HEK293 (cell line): ENCODE data around the gene NAV1.

Experiments
- BCL6B ChIP-seq: fragments of 450-650 bp; formaldehyde crosslinking; IDR thresholded peaks from 2 replicates; pipeline ENCODE4 v1.5.1; 2017; ENCODE audit warnings: missing biosample characterization, missing genetic modification characterization
- FEZF1 ChIP-seq: fragments of 450-650 bp; formaldehyde crosslinking; IDR thresholded peaks from 2 replicates; pipeline ENCODE4 v1.5.1; 2016; ENCODE audit warnings: missing biosample characterization, missing genetic modification characterization
- HOXA7 ChIP-seq: sonication (generic); formaldehyde crosslinking; IDR thresholded peaks from 2 replicates; pipeline ENCODE4 v1.8.1; 2022; ENCODE audit warnings: missing genetic modification reagents, borderline replicate concordance
- HOXD13 ChIP-seq: sonication (generic); formaldehyde crosslinking; IDR thresholded peaks from 2 replicates; pipeline ENCODE4 v1.8.0; 2022; ENCODE audit warnings: missing genetic modification reagents, borderline replicate concordance
- KLF7 ChIP-seq: fragments of 450-650 bp; formaldehyde crosslinking; IDR thresholded peaks from 2 replicates; pipeline ENCODE4 v1.5.1; 2016; ENCODE audit warnings: missing biosample characterization, missing genetic modification characterization, borderline replicate concordance
- OSR2 ChIP-seq: fragments of 450-650 bp; formaldehyde crosslinking; IDR thresholded peaks from 2 replicates; pipeline ENCODE4 v1.5.1; 2016; ENCODE audit warnings: missing biosample characterization, missing genetic modification characterization
- OVOL3 ChIP-seq: fragments of 450-650 bp; formaldehyde crosslinking; IDR thresholded peaks from 2 replicates; pipeline ENCODE4 v1.5.1; 2016; ENCODE audit warnings: missing biosample characterization, missing genetic modification characterization
- SP7 ChIP-seq: fragments of 450-650 bp; formaldehyde crosslinking; IDR thresholded peaks from 2 replicates; pipeline ENCODE4 v1.5.1; 2016; ENCODE audit warnings: missing biosample characterization, missing genetic modification characterization
- ZBTB17 ChIP-seq: fragments of 450-650 bp; formaldehyde crosslinking; IDR thresholded peaks from 2 replicates; pipeline ENCODE4 v1.5.1; 2016; ENCODE audit warnings: missing biosample characterization, missing genetic modification characterization
- ZFHX2 ChIP-seq: fragments of 450-650 bp; formaldehyde crosslinking; conservative IDR thresholded peaks from 2 replicates; pipeline ENCODE4 v1.5.1; 2016; ENCODE audit warnings: missing biosample characterization, missing genetic modification characterization
- ZNF10 ChIP-seq: fragments of 450-650 bp; formaldehyde crosslinking; IDR thresholded peaks from 2 replicates; pipeline ENCODE4 v1.5.1; 2017; ENCODE audit warnings: missing biosample characterization, missing genetic modification characterization
- ZNF132 ChIP-seq: fragments of 450-650 bp; formaldehyde crosslinking; IDR thresholded peaks from 2 replicates; pipeline ENCODE4 v1.5.1; 2017; ENCODE audit warnings: missing biosample characterization, missing genetic modification characterization, borderline replicate concordance
- ZNF184 ChIP-seq: fragments of 450-650 bp; IDR thresholded peaks from 2 replicates; pipeline ENCODE4 v1.5.1; 2018; ENCODE audit warnings: missing biosample characterization, mild to moderate bottlenecking, missing genetic modification characterization
- ZNF223 ChIP-seq: fragments of 450-650 bp; formaldehyde crosslinking; IDR thresholded peaks from 2 replicates; pipeline ENCODE4 v1.5.1; 2016; ENCODE audit warnings: missing biosample characterization, missing genetic modification characterization
- ZNF24 ChIP-seq: fragments of 450-650 bp; formaldehyde crosslinking; IDR thresholded peaks from 2 replicates; pipeline ENCODE4 v1.5.1; 2016; ENCODE audit warnings: missing biosample characterization, missing genetic modification characterization
- ZNF26 ChIP-seq: fragments of 450-650 bp; formaldehyde crosslinking; IDR thresholded peaks from 2 replicates; pipeline ENCODE4 v1.5.1; 2016; ENCODE audit warnings: missing biosample characterization, missing genetic modification characterization
- ZNF354C ChIP-seq: fragments of 450-650 bp; formaldehyde crosslinking; IDR thresholded peaks from 2 replicates; pipeline ENCODE4 v1.5.1; 2016; ENCODE audit warnings: missing biosample characterization, missing genetic modification characterization, low read depth, borderline replicate concordance
- ZNF366 ChIP-seq: fragments of 450-650 bp; formaldehyde crosslinking; conservative IDR thresholded peaks from 2 replicates; pipeline ENCODE4 v1.5.1; 2016; ENCODE audit warnings: missing biosample characterization, missing genetic modification characterization
- ZNF37A ChIP-seq: fragments of 450-650 bp; IDR thresholded peaks from 2 replicates; pipeline ENCODE4 v1.5.1; 2018; ENCODE audit warnings: missing biosample characterization, missing genetic modification characterization
- ZNF513 ChIP-seq: fragments of 450-650 bp; IDR thresholded peaks from 2 replicates; pipeline ENCODE4 v1.5.1; 2018; ENCODE audit warnings: missing biosample characterization, missing genetic modification characterization
- ZNF558 ChIP-seq: fragments of 450-650 bp; formaldehyde crosslinking; IDR thresholded peaks from 2 replicates; pipeline ENCODE4 v1.5.1; 2016; ENCODE audit warnings: missing biosample characterization, missing genetic modification characterization
- ZNF560 ChIP-seq: fragments of 450-650 bp; formaldehyde crosslinking; IDR thresholded peaks from 2 replicates; pipeline ENCODE4 v1.5.1; 2017; ENCODE audit warnings: missing biosample characterization, missing genetic modification characterization, borderline replicate concordance
- ZNF629 ChIP-seq: fragments of 450-650 bp; formaldehyde crosslinking; IDR thresholded peaks from 2 replicates; pipeline ENCODE4 v1.5.1; 2017; ENCODE audit warnings: missing biosample characterization, missing genetic modification characterization
- ZNF701 ChIP-seq: fragments of 450-650 bp; formaldehyde crosslinking; IDR thresholded peaks from 2 replicates; pipeline ENCODE4 v1.5.1; 2016; ENCODE audit warnings: missing biosample characterization, missing genetic modification characterization
- ZNF843 ChIP-seq: fragments of 450-650 bp; formaldehyde crosslinking; IDR thresholded peaks from 2 replicates; pipeline ENCODE4 v1.5.1; 2016; ENCODE audit warnings: missing biosample characterization, missing genetic modification characterization
- ZSCAN18 ChIP-seq: fragments of 450-650 bp; formaldehyde crosslinking; IDR thresholded peaks from 2 replicates; pipeline ENCODE4 v1.5.1; 2016; ENCODE audit warnings: missing biosample characterization, missing genetic modification characterization
- ZSCAN23 ChIP-seq: fragments of 450-650 bp; formaldehyde crosslinking; IDR thresholded peaks from 2 replicates; pipeline ENCODE4 v1.5.1; 2016; ENCODE audit warnings: missing biosample characterization, missing genetic modification characterization
- TF ChIP-seq, protein P1 (sequence below): fragments of 450-650 bp; formaldehyde crosslinking; IDR thresholded peaks from 2 replicates; pipeline ENCODE4 v1.5.1; 2016; ENCODE audit warnings: missing biosample characterization, missing genetic modification characterization, borderline replicate concordance
- TF ChIP-seq, protein P2 (sequence below): fragments of 450-650 bp; formaldehyde crosslinking; IDR thresholded peaks from 2 replicates; pipeline ENCODE4 v1.5.1; 2017; ENCODE audit warnings: missing biosample characterization, missing genetic modification characterization

NAV1 gene

GRCh38 chr1:201554789-201555592 lies 16.1 kb downstream of the NAV1 start (continued):
- peak; percentile 59; the same call in 1 of the 2 replicates for TF ChIP-seq ZNF10 (tag by site-specific recombination)
- TF ChIP-seq ZSCAN18, result 0 out of 2 replicates have a peak, but pooled peaks have one; percentile 37
- TF ChIP-seq ZNF843 (tag by site-specific recombination), result peak; percentile 48; the same call in 1 of the 2 replicates
- no peak for TF ChIP-seq ZNF132 (tag by site-specific recombination)
- no peak for TF ChIP-seq ZNF701 (tag by site-specific recombination)
- 0 out of 2 replicates have a peak, but pooled peaks have one; percentile 61 for TF ChIP-seq ZSCAN23 (tag by site-specific recombination)
- TF ChIP-seq, protein P1, sequence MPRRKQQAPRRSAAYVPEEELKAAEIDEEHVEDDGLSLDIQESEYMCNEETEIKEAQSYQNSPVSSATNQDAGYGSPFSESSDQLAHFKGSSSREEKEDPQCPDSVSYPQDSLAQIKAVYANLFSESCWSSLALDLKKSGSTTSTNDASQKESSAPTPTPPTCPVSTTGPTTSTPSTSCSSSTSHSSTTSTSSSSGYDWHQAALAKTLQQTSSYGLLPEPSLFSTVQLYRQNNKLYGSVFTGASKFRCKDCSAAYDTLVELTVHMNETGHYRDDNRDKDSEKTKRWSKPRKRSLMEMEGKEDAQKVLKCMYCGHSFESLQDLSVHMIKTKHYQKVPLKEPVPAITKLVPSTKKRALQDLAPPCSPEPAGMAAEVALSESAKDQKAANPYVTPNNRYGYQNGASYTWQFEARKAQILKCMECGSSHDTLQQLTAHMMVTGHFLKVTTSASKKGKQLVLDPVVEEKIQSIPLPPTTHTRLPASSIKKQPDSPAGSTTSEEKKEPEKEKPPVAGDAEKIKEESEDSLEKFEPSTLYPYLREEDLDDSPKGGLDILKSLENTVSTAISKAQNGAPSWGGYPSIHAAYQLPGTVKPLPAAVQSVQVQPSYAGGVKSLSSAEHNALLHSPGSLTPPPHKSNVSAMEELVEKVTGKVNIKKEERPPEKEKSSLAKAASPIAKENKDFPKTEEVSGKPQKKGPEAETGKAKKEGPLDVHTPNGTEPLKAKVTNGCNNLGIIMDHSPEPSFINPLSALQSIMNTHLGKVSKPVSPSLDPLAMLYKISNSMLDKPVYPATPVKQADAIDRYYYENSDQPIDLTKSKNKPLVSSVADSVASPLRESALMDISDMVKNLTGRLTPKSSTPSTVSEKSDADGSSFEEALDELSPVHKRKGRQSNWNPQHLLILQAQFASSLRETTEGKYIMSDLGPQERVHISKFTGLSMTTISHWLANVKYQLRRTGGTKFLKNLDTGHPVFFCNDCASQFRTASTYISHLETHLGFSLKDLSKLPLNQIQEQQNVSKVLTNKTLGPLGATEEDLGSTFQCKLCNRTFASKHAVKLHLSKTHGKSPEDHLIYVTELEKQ, result peak; percentile 48; the same call in 1 of the 2 replicates
- TF ChIP-seq, protein P2, sequence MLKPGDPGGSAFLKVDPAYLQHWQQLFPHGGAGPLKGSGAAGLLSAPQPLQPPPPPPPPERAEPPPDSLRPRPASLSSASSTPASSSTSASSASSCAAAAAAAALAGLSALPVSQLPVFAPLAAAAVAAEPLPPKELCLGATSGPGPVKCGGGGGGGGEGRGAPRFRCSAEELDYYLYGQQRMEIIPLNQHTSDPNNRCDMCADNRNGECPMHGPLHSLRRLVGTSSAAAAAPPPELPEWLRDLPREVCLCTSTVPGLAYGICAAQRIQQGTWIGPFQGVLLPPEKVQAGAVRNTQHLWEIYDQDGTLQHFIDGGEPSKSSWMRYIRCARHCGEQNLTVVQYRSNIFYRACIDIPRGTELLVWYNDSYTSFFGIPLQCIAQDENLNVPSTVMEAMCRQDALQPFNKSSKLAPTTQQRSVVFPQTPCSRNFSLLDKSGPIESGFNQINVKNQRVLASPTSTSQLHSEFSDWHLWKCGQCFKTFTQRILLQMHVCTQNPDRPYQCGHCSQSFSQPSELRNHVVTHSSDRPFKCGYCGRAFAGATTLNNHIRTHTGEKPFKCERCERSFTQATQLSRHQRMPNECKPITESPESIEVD (tag by site-specific recombination), result no peak; the same call in 1 of the 2 replicates
- TF ChIP-seq ZNF366, result peak; percentile 90
- TF ChIP-seq OVOL3 (tag by site-specific recombination), result no peak
- peak; percentile 71; the same call in 1 of the 2 replicates for TF ChIP-seq ZBTB17 (tag by site-specific recombination)
- peak; percentile 98 for TF ChIP-seq ZNF24 (tag by site-specific recombination)
- TF ChIP-seq ZNF184, result no peak
- TF ChIP-seq SP7 (tag by site-specific recombination), result peak; percentile 87
- TF ChIP-seq ZNF629 (tag by site-specific recombination), result peak; percentile 96
- no peak for TF ChIP-seq HOXD13 (CRISPR knock-in tag)
- TF ChIP-seq ZNF223, result no peak
- TF ChIP-seq HOXA7 (CRISPR knock-in tag), result no peak
- TF ChIP-seq ZNF513 (tag by site-specific recombination), result no peak
- TF ChIP-seq ZNF560, result no peak
- no peak for TF ChIP-seq ZNF26 (tag by site-specific recombination)
- 0 out of 2 replicates have a peak, but pooled peaks have one; percentile 9 for TF ChIP-seq FEZF1 (tag by site-specific recombination)
- no peak for TF ChIP-seq KLF7 (tag by site-specific recombination)
- TF ChIP-seq ZNF37A (tag by site-specific recombination), result no peak
- TF ChIP-seq ZNF558 (tag by site-specific recombination), result peak; percentile 65
- peak; percentile 14; the same call in 1 of the 2 replicates for TF ChIP-seq BCL6B (tag by site-specific recombination)
- TF ChIP-seq ZFHX2 (tag by site-specific recombination), result no peak
- peak; percentile 39; the same call in 1 of the 2 replicates for TF ChIP-seq OSR2 (tag by site-specific recombination)
- no peak for TF ChIP-seq ZNF354C
